ENCODE data around the gene SAMD4A.

Gene SAMD4A

DNA sequence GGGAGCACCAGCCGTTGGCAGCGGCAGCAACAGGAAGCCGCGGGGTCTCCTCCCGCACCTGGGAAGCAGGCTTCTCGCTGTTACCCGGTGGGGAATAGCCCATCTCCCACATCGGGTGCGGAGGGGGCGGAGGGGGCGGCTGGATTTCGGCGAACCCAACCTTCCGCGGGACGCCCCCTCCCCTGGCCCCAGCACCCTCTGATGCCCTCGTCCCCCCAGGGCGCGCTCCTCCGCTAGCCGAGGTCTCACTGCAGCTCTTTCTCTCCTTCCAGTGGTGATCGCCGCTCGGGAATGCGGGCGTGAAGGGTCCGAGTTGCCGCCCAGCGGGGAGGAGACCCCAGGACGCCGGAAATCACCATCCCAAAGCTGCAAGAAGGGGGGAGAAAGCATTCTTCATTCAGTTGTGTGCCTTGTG lies 303 bp downstream of the SAMD4A start:
- DNase-seq (ENCODE audit: low spot score) = no peak

DNA sequence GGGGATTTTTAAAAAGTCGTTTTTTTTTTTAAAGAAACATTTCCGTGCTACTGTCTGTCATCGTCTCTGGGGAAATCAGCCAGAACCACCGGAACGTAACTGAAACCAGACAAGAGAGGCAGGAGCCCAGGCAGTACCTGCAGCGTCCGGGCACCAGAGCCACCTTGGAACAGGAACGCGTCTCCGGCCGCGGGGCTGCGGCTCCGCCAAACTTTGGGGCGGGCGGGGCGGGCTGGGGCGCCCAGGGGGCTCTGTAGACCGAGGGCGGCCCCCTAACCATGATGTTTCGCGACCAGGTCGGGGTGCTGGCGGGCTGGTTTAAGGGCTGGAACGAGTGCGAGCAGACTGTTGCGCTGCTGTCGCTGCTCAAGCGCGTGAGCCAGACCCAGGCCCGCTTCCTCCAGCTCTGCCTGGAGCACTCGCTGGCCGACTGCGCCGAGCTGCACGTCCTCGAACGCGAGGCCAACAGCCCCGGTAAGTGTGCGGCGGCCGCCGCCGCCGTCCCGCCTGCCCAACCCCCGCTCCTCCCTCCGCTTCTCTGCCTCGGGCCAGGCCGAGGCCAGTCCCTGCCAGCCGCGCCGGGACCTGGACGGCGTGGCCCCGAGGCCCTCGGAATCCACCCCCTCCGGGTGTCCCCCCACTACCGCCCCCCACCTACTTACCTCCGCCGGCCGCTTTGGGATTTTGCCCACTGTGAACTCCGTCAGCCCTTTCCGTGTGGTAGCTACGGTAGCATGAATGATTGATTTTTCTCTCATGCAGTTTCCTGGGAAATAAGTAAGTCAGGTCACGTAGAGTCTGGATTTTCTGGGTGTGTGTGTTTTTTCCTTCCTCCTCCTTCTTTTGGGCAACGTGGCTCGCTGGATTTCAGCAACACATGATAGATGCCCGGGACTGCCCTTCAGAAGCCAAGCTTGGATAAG lies 972 bp downstream of the SAMD4A start:
- no peak for DNase-seq (ENCODE audit: low spot score)

DNA sequence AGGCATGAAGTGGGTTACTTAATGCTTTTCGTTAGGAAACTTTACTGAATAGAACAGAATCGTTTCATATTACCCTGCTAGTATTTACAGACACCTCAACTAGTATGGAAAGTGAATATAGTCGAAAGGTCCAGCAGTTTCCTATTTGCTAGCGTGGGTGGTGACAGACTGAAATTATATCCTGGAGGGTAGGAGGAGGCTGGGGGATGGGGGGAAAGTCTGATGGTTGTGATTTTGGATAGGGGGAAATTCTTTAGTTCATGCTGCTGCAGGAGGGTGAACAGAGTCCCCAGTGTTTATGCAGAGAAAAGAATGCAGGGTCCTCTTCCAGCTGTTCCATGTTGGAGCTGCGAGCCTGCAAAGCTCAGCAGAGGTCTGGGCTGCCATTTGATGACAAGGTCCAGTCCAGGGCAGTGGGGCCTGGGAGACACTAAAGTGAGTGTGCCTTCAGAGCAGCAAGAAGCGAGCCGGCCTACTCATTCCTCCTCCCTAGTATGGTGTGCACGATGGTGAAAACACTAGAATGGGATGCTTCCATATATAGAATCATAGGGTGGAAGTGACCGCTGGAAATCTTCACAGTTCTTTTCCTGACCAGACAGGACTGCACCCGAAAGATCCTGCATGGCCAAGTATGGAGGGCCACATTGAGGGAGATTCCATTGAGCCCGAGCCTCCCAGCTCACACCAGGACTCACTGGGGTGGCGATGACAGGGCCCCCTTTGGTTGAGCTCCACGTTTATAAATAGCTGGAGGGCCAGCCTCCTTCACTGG lies 2.1 kb downstream of the SAMD4A start:
- no peak for DNase-seq (ENCODE audit: low spot score)

GRCh38 chr14:54570047-54570446 lies 3.1 kb downstream of the SAMD4A start:
- no peak for DNase-seq (ENCODE audit: low spot score)

- DNase-seq (ENCODE audit: low spot score) = no peak
These were observed 3.9 kb downstream of the SAMD4A start for GRCh38 chr14:54570631-54571415.

GRCh38 chr14:54572316-54572715 lies 5.4 kb downstream of the SAMD4A start:
- DNase-seq (ENCODE audit: low spot score) = no peak

- DNase-seq (ENCODE audit: low spot score) = no peak
These were observed 7.6 kb downstream of the SAMD4A start for GRCh38 chr14:54574528-54574927.

GRCh38 chr14:54577494-54577893 lies 10.6 kb downstream of the SAMD4A start:
- DNase-seq (ENCODE audit: low spot score) = no peak

GRCh38 chr14:54577977-54578376 lies 11.0 kb downstream of the SAMD4A start:
- DNase-seq (ENCODE audit: low spot score) = no peak

- DNase-seq (ENCODE audit: low spot score) = no peak
These were observed 12.7 kb downstream of the SAMD4A start for GRCh38 chr14:54579621-54580020.

DNA sequence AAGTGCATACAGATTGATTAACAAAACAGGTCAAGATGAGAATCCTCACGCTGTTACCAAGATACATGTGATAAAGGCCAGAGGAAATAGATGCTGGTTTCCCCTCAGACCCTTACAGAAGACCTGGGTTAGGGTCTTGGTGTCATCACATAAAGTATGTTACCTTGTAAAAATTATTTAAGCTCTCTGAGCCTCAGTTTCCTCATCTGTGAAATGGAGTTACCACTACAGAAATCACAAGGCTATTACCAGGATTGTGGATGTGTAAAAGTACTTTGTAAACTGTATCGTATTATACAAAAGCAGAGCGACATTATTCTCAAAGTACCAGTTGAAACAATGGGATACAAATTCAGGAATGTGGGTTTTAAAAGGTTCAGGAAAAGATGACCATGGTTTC lies 14.0 kb downstream of the SAMD4A start:
- DNase-seq (ENCODE audit: low spot score) = no peak

- DNase-seq (ENCODE audit: low spot score) = no peak
These were observed 15.4 kb downstream of the SAMD4A start for GRCh38 chr14:54582334-54582733.

- no peak for DNase-seq (ENCODE audit: low spot score)
These were observed 17.2 kb downstream of the SAMD4A start for GRCh38 chr14:54584097-54584496.

- no peak for DNase-seq (ENCODE audit: low spot score)
These were observed 18.3 kb downstream of the SAMD4A start for GRCh38 chr14:54585214-54585613.

- DNase-seq (ENCODE audit: low spot score) = no peak
These were observed 22.1 kb downstream of the SAMD4A start for GRCh38 chr14:54589076-54589475.

GRCh38 chr14:54589843-54590242 lies 22.9 kb downstream of the SAMD4A start:
- DNase-seq (ENCODE audit: low spot score) = no peak

- no peak for DNase-seq (ENCODE audit: low spot score)
These were observed 23.6 kb downstream of the SAMD4A start for GRCh38 chr14:54590481-54590880.

DNA sequence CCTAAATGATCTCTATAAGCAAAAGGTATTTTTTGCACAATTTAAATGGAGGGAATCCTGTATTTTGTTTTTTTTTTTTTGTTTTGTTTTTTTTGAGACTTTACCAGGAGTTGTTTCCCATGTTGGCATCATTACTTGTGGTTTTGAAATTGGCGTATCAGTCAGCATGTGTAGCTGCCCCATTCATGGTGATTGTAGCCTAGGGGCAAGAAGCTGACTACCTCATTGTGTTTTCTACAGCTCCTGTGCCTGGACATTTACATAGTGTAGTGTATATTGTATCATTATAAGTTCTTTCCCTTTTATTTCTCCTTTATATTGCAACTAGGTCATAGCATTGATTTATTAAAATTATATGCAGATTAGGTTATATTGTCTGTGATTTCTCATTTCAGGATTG lies 24.5 kb downstream of the SAMD4A start:
- DNase-seq (ENCODE audit: low spot score) = peak; percentile 82

GRCh38 chr14:54591866-54592265 lies 24.9 kb downstream of the SAMD4A start:
- no peak for DNase-seq (ENCODE audit: low spot score)

GRCh38 chr14:54593860-54594259 lies 26.9 kb downstream of the SAMD4A start:
- DNase-seq (ENCODE audit: low spot score) = no peak

- DNase-seq (ENCODE audit: low spot score) = no peak
These were observed 27.6 kb downstream of the SAMD4A start for GRCh38 chr14:54594537-54594936.

- DNase-seq (ENCODE audit: low spot score) = no peak
These were observed 31.0 kb downstream of the SAMD4A start for GRCh38 chr14:54597795-54598443.

Data from COLO829 (cell line).